ENCODE measurements around the gene HHAT.

DNA sequence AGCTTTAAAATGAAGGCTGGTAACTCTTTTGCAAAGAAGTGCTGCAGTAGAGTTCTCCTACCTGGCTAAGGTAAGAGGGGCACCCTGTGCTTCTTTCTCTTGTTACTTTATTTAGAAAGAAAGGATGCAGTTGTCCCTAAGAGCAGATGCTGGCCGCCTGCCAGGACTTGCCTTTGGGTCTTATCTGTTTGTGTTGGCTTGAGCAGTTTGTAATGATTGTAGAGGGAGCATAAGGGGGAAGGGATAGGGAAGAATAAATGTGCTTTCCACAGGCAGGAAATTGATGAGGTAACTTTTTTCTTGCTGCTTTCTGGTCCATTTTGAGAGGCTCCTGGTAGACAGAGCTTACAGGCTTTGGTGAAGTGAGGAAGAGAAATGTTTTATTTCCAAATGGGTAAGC lies 229.6 kb downstream of the HHAT start:
- TF ChIP-seq CREB3 (tag; conservative IDR thresholded peaks at IDR 0.05; ENCODE audit: low read depth): no peak
- no peak for TF ChIP-seq USF2 (CRISPR knock-in tag; IDR thresholded peaks at IDR 0.05)
